GM18505 (cell line): ENCODE measurements around the gene FEZF1.

Source experiments
- ATAC-seq: cut with Tn5 transposase; IDR thresholded peaks from one replicate; pipeline ENCODE4 v1.9.1; 2021; ENCODE audit not compliant: unreplicated experiment
- POLR2A ChIP-seq: IDR thresholded peaks from 4 replicates; pipeline ENCODE4 v1.6.1; 2011; ENCODE audit warnings: borderline replicate concordance; ENCODE audit not compliant: insufficient read depth, insufficient read length; ENCODE audit errors: extremely low read depth

The FEZF1 gene

GRCh38 chr7:122304319-122304975 lies at the start of gene FEZF1:
Gene FEZF1, minus strand, starts transcription at chr7:122304750. Its CDS starts 313 bp downstream, at chr7:122304437.
- no peak for TF ChIP-seq POLR2A
- no peak for ATAC-seq

- no peak for TF ChIP-seq POLR2A
- ATAC-seq = no peak
Observed at GRCh38 chr7:122352454-122352853, 47.9 kb upstream of the FEZF1 start.

GRCh38 chr7:122350701-122351100 lies 46.2 kb upstream of the FEZF1 start:
- ATAC-seq = no peak

GRCh38 chr7:122344303-122344620 lies 39.7 kb upstream of the FEZF1 start:
- no peak for ATAC-seq
- TF ChIP-seq POLR2A = no peak

More at GRCh38 chr7:122350701-122351100, 46.2 kb upstream of the FEZF1 start:
- TF ChIP-seq POLR2A = no peak

GRCh38 chr7:122343601-122344302 lies 39.2 kb upstream of the FEZF1 start:
- no peak for TF ChIP-seq POLR2A
- ATAC-seq = no peak

GRCh38 chr7:122340427-122340826 lies 35.9 kb upstream of the FEZF1 start:
- ATAC-seq = no peak
- TF ChIP-seq POLR2A = no peak

- ATAC-seq = no peak
- no peak for TF ChIP-seq POLR2A
Observed at GRCh38 chr7:122339145-122339904, 34.8 kb upstream of the FEZF1 start.

DNA sequence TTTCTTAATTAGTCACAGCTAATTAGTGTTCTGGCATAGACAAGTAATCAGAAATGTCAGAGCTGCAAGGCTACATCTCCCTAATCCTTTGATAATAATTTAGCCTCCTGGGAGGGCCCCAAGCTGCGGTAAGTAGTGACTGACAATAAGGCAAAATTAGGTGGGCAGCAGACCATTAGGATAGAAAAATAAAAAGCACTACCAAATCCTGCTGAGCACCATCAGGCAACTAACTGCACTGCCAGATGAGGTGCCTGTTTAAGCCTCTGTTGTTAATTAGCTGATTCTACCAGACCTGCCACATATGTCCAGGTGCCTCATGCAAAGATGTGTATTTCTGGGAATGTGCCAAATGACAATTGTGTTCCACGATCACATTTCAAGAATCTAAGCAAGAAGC lies 32.5 kb upstream of the FEZF1 start:
- no peak for ATAC-seq
- no peak for TF ChIP-seq POLR2A

DNA sequence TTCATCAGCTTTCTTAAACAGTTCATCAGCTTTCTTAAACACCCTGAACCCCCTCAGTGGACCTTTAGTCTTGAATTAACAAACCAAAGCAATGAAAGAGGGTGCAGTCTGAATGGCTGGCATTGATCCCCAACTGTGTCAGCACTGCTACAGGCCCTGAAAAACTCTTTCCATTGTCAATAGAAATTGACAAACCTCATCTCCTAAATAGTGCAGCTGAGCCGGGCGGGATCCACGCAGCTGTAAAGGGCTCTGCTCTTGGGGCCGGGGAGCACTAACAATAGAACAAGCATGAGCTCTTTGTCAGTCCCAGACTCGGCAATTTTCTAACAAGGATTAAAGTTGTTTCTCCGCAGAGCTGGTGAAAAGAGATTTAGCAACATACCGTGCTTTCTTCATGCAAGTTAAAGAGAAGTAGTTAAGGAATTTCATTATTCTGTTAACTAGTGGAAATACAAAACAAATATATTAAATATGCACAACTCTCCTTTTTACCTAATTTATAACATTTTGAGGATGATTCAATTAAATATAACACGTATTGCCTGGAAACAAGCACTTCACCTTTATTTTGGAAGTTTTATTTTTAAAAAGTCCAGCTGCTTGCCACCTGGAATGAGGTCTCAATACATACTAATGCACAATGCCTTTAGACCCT lies 24.7 kb upstream of the FEZF1 start:
- no peak for TF ChIP-seq POLR2A
- ATAC-seq = no peak

- ATAC-seq = no peak
- TF ChIP-seq POLR2A = no peak
Observed at GRCh38 chr7:122327969-122328368, 23.4 kb upstream of the FEZF1 start.

DNA sequence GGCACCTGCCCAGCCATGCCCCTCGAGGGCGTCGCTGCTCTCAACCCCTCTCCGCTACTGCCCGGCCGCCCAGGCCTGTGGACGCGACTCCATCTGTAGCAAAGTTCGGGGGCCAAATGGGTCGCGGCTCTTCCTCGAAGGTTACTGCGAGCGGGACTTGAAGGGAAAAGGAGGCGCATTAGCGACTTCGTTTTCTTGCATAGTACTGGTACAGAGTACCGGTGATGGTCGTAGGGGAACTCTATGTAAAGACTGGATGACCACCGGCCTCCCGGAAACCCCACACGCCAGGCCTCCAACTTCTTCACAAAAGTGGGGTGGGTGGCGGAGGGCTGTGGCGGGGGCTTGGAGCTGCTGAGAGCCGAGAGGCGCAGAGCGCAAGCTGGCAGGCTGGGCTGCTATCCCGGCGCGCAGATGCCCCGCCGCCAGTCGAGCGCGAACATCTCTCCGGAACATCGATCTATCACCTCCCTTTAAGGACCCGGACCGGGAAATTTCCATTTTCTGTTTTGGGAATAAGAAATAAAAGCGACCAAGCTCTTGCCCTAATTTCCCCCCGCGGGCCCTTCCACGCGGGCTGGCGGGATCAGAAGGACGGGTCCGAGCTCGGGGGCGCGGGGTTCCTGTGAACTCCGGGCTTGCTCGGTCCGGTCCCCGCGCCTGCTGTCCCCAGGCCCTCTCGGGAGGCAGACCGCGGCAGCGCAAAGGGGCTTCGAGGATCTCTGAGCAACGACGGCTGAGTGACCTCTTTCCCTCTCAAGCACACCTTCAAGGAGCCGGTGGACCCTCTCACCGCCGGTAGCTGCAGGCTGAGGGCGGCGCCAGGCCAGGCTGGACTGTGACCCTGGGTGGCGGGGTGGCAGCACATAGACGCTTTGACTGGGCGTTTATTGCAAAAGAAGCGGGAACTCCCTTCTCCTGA lies 12.2 kb upstream of the FEZF1 start:
- ATAC-seq = no peak
- no peak for TF ChIP-seq POLR2A
